Measurements from ENCODE around the gene NBDY. TPM values are rescaled to one million over a fixed set of nuclear protein-coding genes. Genes with fewer than 3 reads are reported as not detected.
"Not testable (repeated sequence)": the region's sequence is repeated elsewhere in the genome, so short reads cannot be mapped to it uniquely, and the experiment has no call there.

The NBDY gene
- total RNA-seq, 2 experiments from 2014 or later, result 47.0 to 48.5 TPM

GRCh38 chrX:56804867-56805266, 75.8 kb downstream of the NBDY start:
- H3K4me3 Mint-ChIP-seq, result no peak overlapping the region
- H3K9me3 Mint-ChIP-seq, result no peaks in the 10 kb centered on the region
- H3K36me3 Mint-ChIP-seq, result peaks cover 13% of the 10 kb centered on the region
- no peak for DNase-seq
- ATAC-seq (ENCODE audit: low read depth), result no peak
- no peaks in the 10 kb centered on the region for H3K27me3 Mint-ChIP-seq
- H3K4me1 Mint-ChIP-seq, result peaks cover 26% of the 10 kb centered on the region
- POLR2A ChIA-PET, result no interaction called here
- no peak overlapping the region for H3K27ac Mint-ChIP-seq

GRCh38 chrX:56805399-56805798, 76.4 kb downstream of the NBDY start:
- Mint-ChIP-seq H3K4me3 (no peak overlapping the region), H3K4me1 (peaks cover 25% of the 10 kb centered on the region), H3K9me3 (no peaks in the 10 kb centered on the region), H3K36me3 (peaks cover 17% of the 10 kb centered on the region), H3K27me3 (no peaks in the 10 kb centered on the region), H3K27ac (no peak overlapping the region)
- no peak for DNase-seq
- ATAC-seq (ENCODE audit: low read depth), result no peak
- POLR2A ChIA-PET, result no interaction called here

GRCh38 chrX:56806176-56806575, 77.1 kb downstream of the NBDY start:
- not testable (repeated sequence) for H3K4me3 Mint-ChIP-seq

GRCh38 chrX:56811599-56811998, 82.6 kb downstream of the NBDY start:
- Mint-ChIP-seq H3K27me3 (no peaks in the 10 kb centered on the region), H3K4me1 (peaks cover 32% of the 10 kb centered on the region), H3K36me3 (peaks cover 16% of the 10 kb centered on the region), H3K9me3 (no peaks in the 10 kb centered on the region), H3K4me3 (no peak overlapping the region), H3K27ac (peak overlapping the region; percentile 16)
- DNase-seq, result no peak
- ATAC-seq (ENCODE audit: low read depth), result no peak
- POLR2A ChIA-PET, result no interaction called here

More at GRCh38 chrX:56806176-56806575, 77.1 kb downstream of the NBDY start:
- H3K36me3 Mint-ChIP-seq, result peaks cover 15% of the 10 kb centered on the region
- H3K27me3 Mint-ChIP-seq; ATAC-seq (ENCODE audit: low read depth); H3K9me3 Mint-ChIP-seq; DNase-seq; H3K27ac Mint-ChIP-seq; POLR2A ChIA-PET: not testable (repeated sequence)
- peaks cover 20% of the 10 kb centered on the region for H3K4me1 Mint-ChIP-seq

GRCh38 chrX:56812515-56813105, 83.6 kb downstream of the NBDY start:
- POLR2A ChIA-PET, result no interaction called here

GRCh38 chrX:56813318-56813837, 84.3 kb downstream of the NBDY start:
- POLR2A ChIA-PET, result no interaction called here
- Mint-ChIP-seq H3K27me3 (no peaks in the 10 kb centered on the region), H3K9me3 (no peaks in the 10 kb centered on the region), H3K4me1 (peaks cover 30% of the 10 kb centered on the region), H3K27ac (peak overlapping the region; percentile 100), H3K4me3 (peak overlapping the region; percentile 85), H3K36me3 (peaks cover 13% of the 10 kb centered on the region)
- DNase-seq (peak; percentile 46), ATAC-seq (ENCODE audit: low read depth) (peak; percentile 53)

More at GRCh38 chrX:56812515-56813105, 83.6 kb downstream of the NBDY start:
- DNase-seq (no peak), ATAC-seq (ENCODE audit: low read depth) (peak; percentile 90)
- H3K4me3 Mint-ChIP-seq, result peak overlapping the region; percentile 85
- H3K27me3 Mint-ChIP-seq, result no peaks in the 10 kb centered on the region
- H3K9me3 Mint-ChIP-seq, result no peaks in the 10 kb centered on the region
- H3K4me1 Mint-ChIP-seq, result peaks cover 30% of the 10 kb centered on the region
- peaks cover 13% of the 10 kb centered on the region for H3K36me3 Mint-ChIP-seq
- peak overlapping the region; percentile 100 for H3K27ac Mint-ChIP-seq

GRCh38 chrX:56817179-56817578, 88.1 kb downstream of the NBDY start:
- peaks cover 22% of the 10 kb centered on the region for H3K4me1 Mint-ChIP-seq
- DNase-seq (no peak), ATAC-seq (ENCODE audit: low read depth) (no peak)
- no peaks in the 10 kb centered on the region for H3K9me3 Mint-ChIP-seq
- H3K27ac Mint-ChIP-seq, result no peak overlapping the region
- H3K4me3 Mint-ChIP-seq, result no peak overlapping the region
- peaks cover 11% of the 10 kb centered on the region for H3K36me3 Mint-ChIP-seq
- POLR2A ChIA-PET, result no interaction called here
- H3K27me3 Mint-ChIP-seq, result no peaks in the 10 kb centered on the region

- ATAC-seq (ENCODE audit: low read depth) (no peak), DNase-seq (no peak)
- POLR2A ChIA-PET, result no interaction called here
- H3K9me3 Mint-ChIP-seq, result no peaks in the 10 kb centered on the region
- H3K27ac Mint-ChIP-seq, result no peak overlapping the region
- H3K4me3 Mint-ChIP-seq, result no peak overlapping the region
- H3K27me3 Mint-ChIP-seq, result no peaks in the 10 kb centered on the region
- no peaks in the 10 kb centered on the region for H3K4me1 Mint-ChIP-seq
- peaks cover 2% of the 10 kb centered on the region for H3K36me3 Mint-ChIP-seq
Observed at GRCh38 chrX:56826020-56826419, 97.0 kb downstream of the NBDY start.

GRCh38 chrX:56833626-56834025, 104.6 kb downstream of the NBDY start:
- H3K4me1 Mint-ChIP-seq, result no peaks in the 10 kb centered on the region
- H3K27me3 Mint-ChIP-seq, result no peaks in the 10 kb centered on the region
- no peak for ATAC-seq (ENCODE audit: low read depth)
- no peak overlapping the region for H3K4me3 Mint-ChIP-seq
- no peak for DNase-seq
- H3K9me3 Mint-ChIP-seq, result no peaks in the 10 kb centered on the region
- no peak overlapping the region for H3K27ac Mint-ChIP-seq
- POLR2A ChIA-PET, result no interaction called here
- H3K36me3 Mint-ChIP-seq, result peaks cover 1% of the 10 kb centered on the region

GRCh38 chrX:56853436-56853835, 124.4 kb downstream of the NBDY start:
- peaks cover 3% of the 10 kb centered on the region for H3K9me3 Mint-ChIP-seq
- H3K4me1 Mint-ChIP-seq, result no peaks in the 10 kb centered on the region
- no peaks in the 10 kb centered on the region for H3K27me3 Mint-ChIP-seq
- ATAC-seq (ENCODE audit: low read depth) (no peak), DNase-seq (no peak)
- H3K36me3 Mint-ChIP-seq, result no peaks in the 10 kb centered on the region
- POLR2A ChIA-PET, result no interaction called here
- no peak overlapping the region for H3K27ac Mint-ChIP-seq
- no peak overlapping the region for H3K4me3 Mint-ChIP-seq

GRCh38 chrX:56857042-56857441, 128.0 kb downstream of the NBDY start:
- Mint-ChIP-seq H3K4me1 (no peaks in the 10 kb centered on the region), H3K9me3 (peaks cover 3% of the 10 kb centered on the region), H3K4me3 (no peak overlapping the region), H3K27me3 (no peaks in the 10 kb centered on the region), H3K36me3 (no peaks in the 10 kb centered on the region), H3K27ac (no peak overlapping the region)
- POLR2A ChIA-PET, result no interaction called here
- DNase-seq, result no peak
- no peak for ATAC-seq (ENCODE audit: low read depth)

- Mint-ChIP-seq H3K9me3 (peaks cover 2% of the 10 kb centered on the region), H3K4me3 (no peak overlapping the region), H3K27me3 (no peaks in the 10 kb centered on the region), H3K36me3 (no peaks in the 10 kb centered on the region), H3K4me1 (no peaks in the 10 kb centered on the region), H3K27ac (no peak overlapping the region)
- DNase-seq, result no peak
- no peak for ATAC-seq (ENCODE audit: low read depth)
- POLR2A ChIA-PET, result no interaction called here
Observed at GRCh38 chrX:56860888-56861287, 131.8 kb downstream of the NBDY start.

All from activated naive CD8-positive, alpha-beta T cell treated with anti-CD3 and anti-CD28 coated beads, Interleukin-2, amount 10 ng/mL, durations not matched to agents 7 days and 5 days (primary cell).